K562 (cell line): ENCODE data around the gene CTSZ.

Experiments
- CHD2 ChIP-seq: IDR thresholded peaks from 2 replicates; pipeline ENCODE4 v1.6.1; 2011; ENCODE audit warnings: low read depth, low read length
- ETV5 ChIP-seq: sonication (generic); formaldehyde crosslinking; IDR thresholded peaks from 2 replicates; pipeline ENCODE4 v1.4.0; 2020; ENCODE audit warnings: low read depth, mild to moderate bottlenecking, missing genetic modification reagents
- ZNF354B ChIP-seq: fragments of 250-450 bp; sonication (Bioruptor Pico); IDR thresholded peaks from 2 replicates; pipeline ENCODE4 v1.4.0; 2020
- ZNF57 ChIP-seq: fragments of 450-650 bp; formaldehyde crosslinking; IDR thresholded peaks from 2 replicates; pipeline ENCODE4 v1.4.0; 2020; ENCODE audit warnings: mild to moderate bottlenecking, moderate library complexity
- TF ChIP-seq, protein P1 (sequence below), 3 experiments: IDR thresholded peaks in 2 of 3; conservative IDR thresholded peaks in 1 of 3; 2 replicates each; pipeline ENCODE4 v1.5.1; 2011 to 2012; ENCODE audit warnings: low read length in 3 of 3, mild to moderate bottlenecking in 3 of 3, control low read depth in 2 of 3, improper control_type of control experiment in 1 of 3, inconsistent platforms in 1 of 3, low read depth in 1 of 3, mixed read lengths in 1 of 3, moderate library complexity in 1 of 3; ENCODE audit not compliant: insufficient read depth in 2 of 3
- TF ChIP-seq, protein P2 (sequence below): sonication (generic); formaldehyde crosslinking; IDR thresholded peaks from 2 replicates; pipeline ENCODE4 v1.8.1; 2023; ENCODE audit warnings: mild to moderate bottlenecking, missing genetic modification reagents
- TF ChIP-seq, protein P3 (sequence below): sonication (generic); formaldehyde crosslinking; IDR thresholded peaks from 2 replicates; pipeline ENCODE4 v1.9.0; 2022; ENCODE audit warnings: mild to moderate bottlenecking, missing genetic modification reagents

DNA sequence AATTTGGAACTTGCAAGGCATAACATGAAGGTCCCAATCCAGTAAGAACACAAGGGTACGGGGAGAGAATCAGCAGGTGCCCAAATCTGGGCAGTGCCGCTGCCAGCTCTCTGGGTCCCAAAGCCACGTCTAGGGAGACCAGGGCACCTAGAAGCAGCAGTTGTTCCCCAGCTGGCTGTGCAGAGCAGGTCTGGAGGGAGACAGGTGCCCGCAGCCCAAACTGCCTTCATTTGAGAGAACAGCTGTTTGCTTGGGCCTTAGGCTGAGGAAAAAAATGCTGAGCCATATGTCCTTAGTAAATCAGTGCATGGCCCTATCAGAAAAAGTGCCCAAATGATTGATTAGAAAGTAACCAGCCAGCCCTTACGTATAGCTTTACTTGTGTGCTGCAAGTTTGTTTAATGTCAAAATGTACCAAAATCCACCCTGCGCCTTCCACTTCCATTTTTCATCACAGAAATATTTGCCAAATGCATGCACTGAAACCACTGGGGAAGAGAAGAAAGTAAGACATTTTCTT lies 44.7 kb upstream of the CTSZ start:
- TF ChIP-seq, protein P1, sequence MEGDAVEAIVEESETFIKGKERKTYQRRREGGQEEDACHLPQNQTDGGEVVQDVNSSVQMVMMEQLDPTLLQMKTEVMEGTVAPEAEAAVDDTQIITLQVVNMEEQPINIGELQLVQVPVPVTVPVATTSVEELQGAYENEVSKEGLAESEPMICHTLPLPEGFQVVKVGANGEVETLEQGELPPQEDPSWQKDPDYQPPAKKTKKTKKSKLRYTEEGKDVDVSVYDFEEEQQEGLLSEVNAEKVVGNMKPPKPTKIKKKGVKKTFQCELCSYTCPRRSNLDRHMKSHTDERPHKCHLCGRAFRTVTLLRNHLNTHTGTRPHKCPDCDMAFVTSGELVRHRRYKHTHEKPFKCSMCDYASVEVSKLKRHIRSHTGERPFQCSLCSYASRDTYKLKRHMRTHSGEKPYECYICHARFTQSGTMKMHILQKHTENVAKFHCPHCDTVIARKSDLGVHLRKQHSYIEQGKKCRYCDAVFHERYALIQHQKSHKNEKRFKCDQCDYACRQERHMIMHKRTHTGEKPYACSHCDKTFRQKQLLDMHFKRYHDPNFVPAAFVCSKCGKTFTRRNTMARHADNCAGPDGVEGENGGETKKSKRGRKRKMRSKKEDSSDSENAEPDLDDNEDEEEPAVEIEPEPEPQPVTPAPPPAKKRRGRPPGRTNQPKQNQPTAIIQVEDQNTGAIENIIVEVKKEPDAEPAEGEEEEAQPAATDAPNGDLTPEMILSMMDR (IDR thresholded peaks at IDR 0.05 in 2 of 3, conservative IDR thresholded peaks at IDR 0.05 in 1 of 3; ENCODE audit: insufficient read depth in 2 of 3, low read depth in 1 of 3, low read length in 3 of 3): no peak
- TF ChIP-seq, protein P2, sequence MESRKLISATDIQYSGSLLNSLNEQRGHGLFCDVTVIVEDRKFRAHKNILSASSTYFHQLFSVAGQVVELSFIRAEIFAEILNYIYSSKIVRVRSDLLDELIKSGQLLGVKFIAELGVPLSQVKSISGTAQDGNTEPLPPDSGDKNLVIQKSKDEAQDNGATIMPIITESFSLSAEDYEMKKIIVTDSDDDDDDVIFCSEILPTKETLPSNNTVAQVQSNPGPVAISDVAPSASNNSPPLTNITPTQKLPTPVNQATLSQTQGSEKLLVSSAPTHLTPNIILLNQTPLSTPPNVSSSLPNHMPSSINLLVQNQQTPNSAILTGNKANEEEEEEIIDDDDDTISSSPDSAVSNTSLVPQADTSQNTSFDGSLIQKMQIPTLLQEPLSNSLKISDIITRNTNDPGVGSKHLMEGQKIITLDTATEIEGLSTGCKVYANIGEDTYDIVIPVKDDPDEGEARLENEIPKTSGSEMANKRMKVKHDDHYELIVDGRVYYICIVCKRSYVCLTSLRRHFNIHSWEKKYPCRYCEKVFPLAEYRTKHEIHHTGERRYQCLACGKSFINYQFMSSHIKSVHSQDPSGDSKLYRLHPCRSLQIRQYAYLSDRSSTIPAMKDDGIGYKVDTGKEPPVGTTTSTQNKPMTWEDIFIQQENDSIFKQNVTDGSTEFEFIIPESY (CRISPR knock-in tag): no peak
- TF ChIP-seq ZNF354B (CRISPR knock-in tag) (no peak), ETV5 (no peak), ZNF57 (CRISPR knock-in tag) (no peak), CHD2 (no peak)
- TF ChIP-seq, protein P3, sequence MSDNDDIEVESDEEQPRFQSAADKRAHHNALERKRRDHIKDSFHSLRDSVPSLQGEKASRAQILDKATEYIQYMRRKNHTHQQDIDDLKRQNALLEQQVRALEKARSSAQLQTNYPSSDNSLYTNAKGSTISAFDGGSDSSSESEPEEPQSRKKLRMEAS: no peak
